A549 (cell line): Measurements from ENCODE around the gene PHF21B.

ENCODE experiments used
- KDM1A ChIP-seq: fragments of 200-600 bp; sonication (generic); IDR thresholded peaks from 2 replicates; pipeline ENCODE4 v1.6.1; 2016; ENCODE audit warnings: low read depth, mild to moderate bottlenecking
- PHF8 ChIP-seq: fragments of 200-600 bp; sonication (generic); IDR thresholded peaks from 2 replicates; pipeline ENCODE4 v1.6.1; 2016; ENCODE audit warnings: low read depth, mild to moderate bottlenecking, antibody characterized with exemption, moderate library complexity, borderline replicate concordance
- POLR2A ChIP-seq: IDR thresholded peaks from 2 replicates; pipeline ENCODE4 v1.6.1; 2012; ENCODE audit warnings: mild to moderate bottlenecking, low read length
- RARB ChIP-seq: fragments of 250-450 bp; sonication (Bioruptor Pico); IDR thresholded peaks from 2 replicates; pipeline ENCODE4 v1.8.0; 2021; ENCODE audit warnings: mild to moderate bottlenecking, moderate library complexity
- SREBF2 ChIP-seq: fragments of 450-650 bp; IDR thresholded peaks from 2 replicates; pipeline ENCODE4 v1.6.1; 2014; ENCODE audit warnings: mild to moderate bottlenecking, moderate library complexity
- TP53 ChIP-seq: fragments of 250-450 bp; sonication (Bioruptor Pico); IDR thresholded peaks from 2 replicates; pipeline ENCODE4 v1.5.0; 2021; ENCODE audit warnings: mild to moderate bottlenecking, moderate library complexity
- TF ChIP-seq, protein P1 (sequence below): fragments of >200 bp; sonication (Bioruptor Twin); formaldehyde crosslinking; IDR thresholded peaks from 3 replicates; pipeline ENCODE4 v1.5.1; 2016
- TF ChIP-seq, protein P2 (sequence below): fragments of 450-650 bp; IDR thresholded peaks from 2 replicates; pipeline ENCODE4 v1.6.1; 2014; ENCODE audit warnings: antibody characterized with exemption
- TF ChIP-seq, protein P3 (sequence below): fragments of 200-600 bp; sonication (generic); IDR thresholded peaks from 2 replicates; pipeline ENCODE4 v1.6.1; 2016; ENCODE audit warnings: antibody characterized with exemption, mild to moderate bottlenecking, moderate library complexity
- TF ChIP-seq, protein P4 (sequence below): IDR thresholded peaks from 2 replicates; pipeline ENCODE4 v1.6.1; 2012
- TF ChIP-seq, protein P5 (sequence below): fragments of 250-450 bp; sonication (Bioruptor Pico); IDR thresholded peaks from 2 replicates; pipeline ENCODE4 v1.5.0; 2021; ENCODE audit warnings: mild to moderate bottlenecking, moderate library complexity, borderline replicate concordance

DNA sequence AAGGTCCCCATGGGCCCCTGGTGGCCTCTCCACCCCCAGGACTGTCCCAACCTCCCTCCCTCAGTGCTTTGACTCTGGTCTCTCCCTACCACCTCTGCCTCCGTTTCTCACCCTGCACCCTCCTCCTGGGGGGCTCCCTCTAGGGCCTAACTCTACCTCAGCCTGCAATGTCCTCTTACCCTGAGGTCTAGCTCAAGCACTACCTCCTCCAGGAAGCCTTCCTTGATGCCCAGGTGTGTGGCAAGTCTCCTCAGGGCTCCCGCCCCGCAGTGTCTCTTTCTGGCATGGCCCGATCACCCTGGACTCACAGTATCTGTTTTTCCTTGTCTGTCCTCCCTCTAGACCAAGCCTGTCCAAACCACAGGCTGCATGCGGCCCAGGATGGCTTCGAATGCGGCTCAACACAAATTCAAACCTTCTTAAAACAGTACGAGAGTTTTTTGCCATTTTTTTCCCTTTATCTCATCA is 90.8 kb downstream of the PHF21B start:
- TF ChIP-seq, protein P1, sequence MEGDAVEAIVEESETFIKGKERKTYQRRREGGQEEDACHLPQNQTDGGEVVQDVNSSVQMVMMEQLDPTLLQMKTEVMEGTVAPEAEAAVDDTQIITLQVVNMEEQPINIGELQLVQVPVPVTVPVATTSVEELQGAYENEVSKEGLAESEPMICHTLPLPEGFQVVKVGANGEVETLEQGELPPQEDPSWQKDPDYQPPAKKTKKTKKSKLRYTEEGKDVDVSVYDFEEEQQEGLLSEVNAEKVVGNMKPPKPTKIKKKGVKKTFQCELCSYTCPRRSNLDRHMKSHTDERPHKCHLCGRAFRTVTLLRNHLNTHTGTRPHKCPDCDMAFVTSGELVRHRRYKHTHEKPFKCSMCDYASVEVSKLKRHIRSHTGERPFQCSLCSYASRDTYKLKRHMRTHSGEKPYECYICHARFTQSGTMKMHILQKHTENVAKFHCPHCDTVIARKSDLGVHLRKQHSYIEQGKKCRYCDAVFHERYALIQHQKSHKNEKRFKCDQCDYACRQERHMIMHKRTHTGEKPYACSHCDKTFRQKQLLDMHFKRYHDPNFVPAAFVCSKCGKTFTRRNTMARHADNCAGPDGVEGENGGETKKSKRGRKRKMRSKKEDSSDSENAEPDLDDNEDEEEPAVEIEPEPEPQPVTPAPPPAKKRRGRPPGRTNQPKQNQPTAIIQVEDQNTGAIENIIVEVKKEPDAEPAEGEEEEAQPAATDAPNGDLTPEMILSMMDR, result no peak
- TF ChIP-seq, protein P2, sequence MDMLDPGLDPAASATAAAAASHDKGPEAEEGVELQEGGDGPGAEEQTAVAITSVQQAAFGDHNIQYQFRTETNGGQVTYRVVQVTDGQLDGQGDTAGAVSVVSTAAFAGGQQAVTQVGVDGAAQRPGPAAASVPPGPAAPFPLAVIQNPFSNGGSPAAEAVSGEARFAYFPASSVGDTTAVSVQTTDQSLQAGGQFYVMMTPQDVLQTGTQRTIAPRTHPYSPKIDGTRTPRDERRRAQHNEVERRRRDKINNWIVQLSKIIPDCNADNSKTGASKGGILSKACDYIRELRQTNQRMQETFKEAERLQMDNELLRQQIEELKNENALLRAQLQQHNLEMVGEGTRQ, result no peak
- TF ChIP-seq, protein P3, sequence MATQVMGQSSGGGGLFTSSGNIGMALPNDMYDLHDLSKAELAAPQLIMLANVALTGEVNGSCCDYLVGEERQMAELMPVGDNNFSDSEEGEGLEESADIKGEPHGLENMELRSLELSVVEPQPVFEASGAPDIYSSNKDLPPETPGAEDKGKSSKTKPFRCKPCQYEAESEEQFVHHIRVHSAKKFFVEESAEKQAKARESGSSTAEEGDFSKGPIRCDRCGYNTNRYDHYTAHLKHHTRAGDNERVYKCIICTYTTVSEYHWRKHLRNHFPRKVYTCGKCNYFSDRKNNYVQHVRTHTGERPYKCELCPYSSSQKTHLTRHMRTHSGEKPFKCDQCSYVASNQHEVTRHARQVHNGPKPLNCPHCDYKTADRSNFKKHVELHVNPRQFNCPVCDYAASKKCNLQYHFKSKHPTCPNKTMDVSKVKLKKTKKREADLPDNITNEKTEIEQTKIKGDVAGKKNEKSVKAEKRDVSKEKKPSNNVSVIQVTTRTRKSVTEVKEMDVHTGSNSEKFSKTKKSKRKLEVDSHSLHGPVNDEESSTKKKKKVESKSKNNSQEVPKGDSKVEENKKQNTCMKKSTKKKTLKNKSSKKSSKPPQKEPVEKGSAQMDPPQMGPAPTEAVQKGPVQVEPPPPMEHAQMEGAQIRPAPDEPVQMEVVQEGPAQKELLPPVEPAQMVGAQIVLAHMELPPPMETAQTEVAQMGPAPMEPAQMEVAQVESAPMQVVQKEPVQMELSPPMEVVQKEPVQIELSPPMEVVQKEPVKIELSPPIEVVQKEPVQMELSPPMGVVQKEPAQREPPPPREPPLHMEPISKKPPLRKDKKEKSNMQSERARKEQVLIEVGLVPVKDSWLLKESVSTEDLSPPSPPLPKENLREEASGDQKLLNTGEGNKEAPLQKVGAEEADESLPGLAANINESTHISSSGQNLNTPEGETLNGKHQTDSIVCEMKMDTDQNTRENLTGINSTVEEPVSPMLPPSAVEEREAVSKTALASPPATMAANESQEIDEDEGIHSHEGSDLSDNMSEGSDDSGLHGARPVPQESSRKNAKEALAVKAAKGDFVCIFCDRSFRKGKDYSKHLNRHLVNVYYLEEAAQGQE, result no peak
- TF ChIP-seq SREBF2 (no peak), POLR2A (no peak), RARB (CRISPR knock-in tag) (no peak), TP53 (CRISPR knock-in tag) (no peak), KDM1A (no peak), PHF8 (no peak)
- TF ChIP-seq, protein P4, sequence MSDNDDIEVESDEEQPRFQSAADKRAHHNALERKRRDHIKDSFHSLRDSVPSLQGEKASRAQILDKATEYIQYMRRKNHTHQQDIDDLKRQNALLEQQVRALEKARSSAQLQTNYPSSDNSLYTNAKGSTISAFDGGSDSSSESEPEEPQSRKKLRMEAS, result no peak
- TF ChIP-seq, protein P5, sequence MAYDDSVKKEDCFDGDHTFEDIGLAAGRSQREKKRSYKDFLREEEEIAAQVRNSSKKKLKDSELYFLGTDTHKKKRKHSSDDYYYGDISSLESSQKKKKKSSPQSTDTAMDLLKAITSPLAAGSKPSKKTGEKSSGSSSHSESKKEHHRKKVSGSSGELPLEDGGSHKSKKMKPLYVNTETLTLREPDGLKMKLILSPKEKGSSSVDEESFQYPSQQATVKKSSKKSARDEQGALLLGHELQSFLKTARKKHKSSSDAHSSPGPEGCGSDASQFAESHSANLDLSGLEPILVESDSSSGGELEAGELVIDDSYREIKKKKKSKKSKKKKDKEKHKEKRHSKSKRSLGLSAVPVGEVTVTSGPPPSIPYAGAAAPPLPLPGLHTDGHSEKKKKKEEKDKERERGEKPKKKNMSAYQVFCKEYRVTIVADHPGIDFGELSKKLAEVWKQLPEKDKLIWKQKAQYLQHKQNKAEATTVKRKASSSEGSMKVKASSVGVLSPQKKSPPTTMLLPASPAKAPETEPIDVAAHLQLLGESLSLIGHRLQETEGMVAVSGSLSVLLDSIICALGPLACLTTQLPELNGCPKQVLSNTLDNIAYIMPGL, result no peak
